22Rv1 (cell line): ENCODE data around the gene WDFY4.

ENCODE experiments used
- CTCF ChIP-seq: fragments of 450-650 bp; IDR thresholded peaks from 2 replicates; pipeline ENCODE4 v1.5.1; 2017; ENCODE audit warnings: mild to moderate bottlenecking
- ZFX ChIP-seq: fragments of 450-650 bp; IDR thresholded peaks from 2 replicates; pipeline ENCODE4 v1.6.1; 2017; ENCODE audit warnings: antibody characterized with exemption, borderline replicate concordance

- TF ChIP-seq CTCF (no peak), ZFX (no peak)
These were observed 309.0 kb downstream of the WDFY4 start for GRCh38 chr10:48993627-48994026.
